Measurements from ENCODE around the gene LBX2. TPM values are rescaled to one million over a fixed set of nuclear protein-coding genes. Genes with fewer than 3 reads are reported as not detected.

LBX2 gene
- total and polyA plus RNA-seq, 9 of the 15 experiments (the other 6 are each of a cell fraction or from before 2014, with no cell fraction given), result 0.39 to 6.2 (median 1.8) TPM; not detected in 1

- no peak for TF ChIP-seq PBX2 (CRISPR knock-in tag; IDR thresholded peaks at IDR 0.05; ENCODE audit: low read depth)
- TF ChIP-seq PBX2 (tag; conservative IDR thresholded peaks at IDR 0.05; ENCODE audit: low read depth), result peak; percentile 53; the same call in 1 of the 2 replicates
- TF ChIP-seq SIRT6 (IDR thresholded peaks at IDR 0.05; ENCODE audit: low read depth, low read length), result no peak
- TF ChIP-seq KDM5B (IDR thresholded peaks at IDR 0.05; ENCODE audit: insufficient replicate concordance, low read depth, low read length), result no peak
- TF ChIP-seq REST (IDR thresholded peaks at IDR 0.05; ENCODE audit: borderline replicate concordance), result peak; percentile 66
- no peak for TF ChIP-seq REST (CRISPR knock-in tag; IDR thresholded peaks at IDR 0.05; ENCODE audit: low read depth)
- TF ChIP-seq ZBTB7A (IDR thresholded peaks at IDR 0.05; ENCODE audit: borderline replicate concordance, control insufficient read depth, low read depth, low read length), result 0 out of 2 replicates have a peak, but pooled peaks have one; percentile 9
- TF ChIP-seq MITF (IDR thresholded peaks at IDR 0.05), result no peak
- no peak for TF ChIP-seq BACH1 (tag; IDR thresholded peaks at IDR 0.05)
- no peak for TF ChIP-seq ZNF79 (CRISPR knock-in tag; IDR thresholded peaks at IDR 0.05; ENCODE audit: low read depth)
Measured at GRCh38 chr2:74501335-74502071, 2.1 kb upstream of the LBX2 start (continued).

Measured in K562 (cell line).